HG03575 (cell line): ENCODE measurements around the gene ATP6V1B1.
"Not testable (repeated sequence)": the region's sequence is repeated elsewhere in the genome, so short reads cannot be mapped to it uniquely, and the experiment has no call there.

ENCODE experiments used
- ATAC-seq: cut with Tn5 transposase; IDR thresholded peaks from one replicate; pipeline ENCODE4 v1.9.1; 2021; ENCODE audit not compliant: unreplicated experiment, insufficient number of reproducible peaks, low FRiP score; ENCODE audit errors: extremely low read depth

The ATP6V1B1 gene

GRCh38 chr2:70994699-70995425, 59.2 kb downstream of the ATP6V1B1 start, which contains the start of gene TEX261:
Gene TEX261 (minus strand): TSS chr2:70994873. CDS start chr2:70994757, 116 bp downstream.
- ATAC-seq, result peak; percentile 39

DNA sequence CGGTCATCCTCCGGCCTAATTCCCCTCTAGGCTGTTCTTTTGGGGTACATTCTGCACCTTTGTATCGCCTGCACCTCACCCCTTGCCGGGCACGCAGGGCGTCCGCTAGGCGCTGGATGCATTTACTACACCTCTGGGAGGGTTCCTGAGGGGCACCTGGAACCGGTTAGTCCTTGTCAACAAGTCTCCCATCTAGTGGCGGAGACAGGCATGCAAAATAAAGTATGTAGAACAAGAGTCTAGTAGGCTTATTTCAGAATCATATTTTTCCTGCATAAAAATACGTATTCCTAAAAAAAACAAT, 59.7 kb downstream of the ATP6V1B1 start:
- ATAC-seq, result peak; percentile 18

DNA sequence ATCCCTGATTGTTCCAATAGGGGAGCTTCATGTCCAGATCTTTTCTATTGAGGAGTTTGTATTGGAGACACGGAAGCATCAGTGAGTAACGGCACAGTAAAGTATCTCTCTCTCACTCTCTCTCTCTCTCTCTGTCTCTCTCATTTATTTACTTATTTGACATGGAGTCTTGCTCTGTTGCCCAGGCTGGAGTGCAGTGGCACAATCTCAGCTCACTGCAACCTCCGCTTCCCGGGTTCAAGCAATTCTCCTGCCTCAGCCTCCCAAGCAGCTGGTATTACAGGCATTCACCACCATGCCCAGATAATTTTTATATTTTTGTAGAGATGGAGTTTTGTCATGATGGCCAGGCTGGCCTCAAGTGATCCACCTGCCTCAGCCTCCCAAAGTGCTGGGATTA, 63.2 kb downstream of the ATP6V1B1 start:
- not testable (repeated sequence) for ATAC-seq

DNA sequence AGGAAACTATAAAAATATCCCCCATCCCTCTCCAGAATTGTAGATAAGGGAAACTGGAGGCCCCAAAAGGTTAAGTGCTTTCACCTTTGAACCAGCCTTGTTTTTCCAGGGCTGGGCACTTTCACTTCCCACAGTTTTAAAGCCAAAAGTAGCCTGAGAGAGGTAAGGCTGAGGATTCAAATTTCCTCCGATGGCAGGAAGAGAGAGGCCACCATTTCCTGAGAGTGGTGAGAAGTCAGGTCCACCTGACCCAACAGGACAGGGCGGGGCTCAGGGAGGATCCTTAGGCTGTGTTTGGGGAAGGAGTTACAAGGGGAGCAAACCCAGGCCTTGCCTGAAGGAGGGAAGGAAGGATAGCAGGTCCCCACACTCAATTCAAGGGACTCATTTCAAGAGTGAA, 63.7 kb downstream of the ATP6V1B1 start:
- no peak for ATAC-seq

DNA sequence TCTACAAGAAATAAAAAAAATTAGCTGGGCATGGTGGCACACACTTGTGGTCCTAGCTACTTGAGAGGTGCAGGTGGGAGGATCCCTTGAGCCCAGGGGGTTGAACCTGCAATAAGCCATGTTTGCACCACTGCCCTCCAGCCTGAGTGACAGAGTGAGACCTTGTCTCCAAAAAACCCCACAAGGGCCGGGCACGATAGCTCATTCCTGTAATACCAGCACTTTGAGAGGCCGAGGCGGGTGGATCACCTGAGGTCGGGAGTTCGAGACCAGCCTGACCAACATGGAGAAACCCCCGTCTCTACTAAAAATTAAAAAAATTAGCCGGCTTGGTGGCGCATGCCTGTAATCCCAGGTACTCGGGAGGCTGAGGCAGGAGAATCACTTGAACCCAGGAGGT, 64.2 kb downstream of the ATP6V1B1 start:
- ATAC-seq, result not testable (repeated sequence)

DNA sequence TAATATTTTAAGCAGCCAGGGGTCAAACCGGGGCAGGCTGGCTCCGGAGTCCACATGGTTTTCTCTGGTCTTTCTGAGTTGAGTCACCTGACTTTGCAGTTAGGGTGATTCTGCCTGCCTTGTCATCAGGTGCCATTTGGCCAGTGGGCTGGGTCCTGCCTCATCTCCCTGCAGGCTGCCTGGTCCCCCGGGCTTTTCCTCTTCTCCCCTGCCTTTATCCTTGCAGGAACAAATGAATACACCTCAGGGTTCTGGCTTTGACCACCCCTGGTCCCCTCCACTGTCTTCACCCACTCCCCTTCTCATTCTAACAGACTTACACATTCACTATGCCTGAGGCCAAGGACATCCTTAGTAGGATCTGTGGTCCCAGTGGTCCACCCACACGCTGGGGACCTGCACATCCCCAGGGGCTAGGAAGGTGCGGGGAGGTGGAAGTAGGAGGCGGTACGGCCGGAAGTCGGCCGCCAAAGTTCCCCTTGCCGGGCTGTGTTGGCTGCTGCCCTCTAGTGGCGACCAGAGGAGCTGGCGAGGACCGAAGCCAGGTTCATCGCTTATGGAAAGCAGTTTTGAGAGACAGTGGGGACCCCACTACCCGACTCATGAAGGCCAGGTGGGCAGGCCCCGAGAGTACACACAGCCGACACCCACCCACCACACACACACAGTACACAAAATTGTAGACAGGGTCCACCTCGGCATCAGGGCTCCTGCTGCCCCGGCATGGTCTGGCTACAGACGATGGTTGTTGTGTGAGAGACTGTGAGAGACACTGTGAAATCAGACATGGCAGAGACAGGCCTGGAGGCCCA, 65.3 kb downstream of the ATP6V1B1 start:
- no peak for ATAC-seq

DNA sequence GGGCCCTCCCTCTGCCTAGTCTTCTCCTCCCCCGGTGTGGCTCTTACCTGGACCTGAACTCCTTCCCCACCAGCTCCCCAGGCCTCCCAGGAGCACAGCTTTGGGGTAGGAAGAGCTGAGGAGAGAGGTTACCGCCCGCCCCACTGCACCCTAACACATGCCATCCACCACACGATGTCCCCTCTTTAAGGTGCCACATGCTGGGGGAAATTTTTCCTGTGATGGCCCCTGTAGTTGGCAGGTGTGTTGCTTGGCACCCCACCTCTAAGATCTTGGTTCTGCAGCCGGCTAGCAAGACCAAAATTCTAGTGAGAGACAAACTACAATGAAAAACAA, 65.9 kb downstream of the ATP6V1B1 start:
- no peak for ATAC-seq

DNA sequence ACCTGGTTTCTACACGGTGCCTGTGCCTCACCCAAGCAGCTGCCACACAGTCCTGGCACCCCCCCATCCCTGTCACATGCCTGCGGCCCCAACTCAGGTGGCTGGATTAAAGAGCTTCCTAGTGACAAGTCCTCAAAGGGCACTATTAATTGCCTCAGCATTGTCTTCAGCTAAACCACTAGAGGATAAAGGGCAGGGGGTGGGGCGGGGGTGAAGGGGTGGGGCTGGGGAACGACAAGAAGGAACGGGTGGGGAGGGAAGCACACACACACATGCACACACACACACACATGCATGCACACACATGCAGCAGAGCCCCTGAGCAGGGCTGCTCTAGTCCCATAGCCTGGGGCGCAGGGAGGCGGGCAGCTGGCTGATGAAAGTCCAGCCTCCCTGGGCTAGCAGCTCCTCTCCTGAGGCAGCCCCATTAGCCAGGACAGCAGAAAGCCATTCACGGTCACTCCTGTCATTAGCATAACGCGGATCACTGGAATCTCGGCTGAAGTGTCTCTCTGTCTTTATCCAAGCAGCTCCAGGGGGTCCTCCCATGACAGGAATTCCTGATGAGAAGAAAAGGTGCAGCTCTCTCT, 66.4 kb downstream of the ATP6V1B1 start:
- no peak for ATAC-seq

DNA sequence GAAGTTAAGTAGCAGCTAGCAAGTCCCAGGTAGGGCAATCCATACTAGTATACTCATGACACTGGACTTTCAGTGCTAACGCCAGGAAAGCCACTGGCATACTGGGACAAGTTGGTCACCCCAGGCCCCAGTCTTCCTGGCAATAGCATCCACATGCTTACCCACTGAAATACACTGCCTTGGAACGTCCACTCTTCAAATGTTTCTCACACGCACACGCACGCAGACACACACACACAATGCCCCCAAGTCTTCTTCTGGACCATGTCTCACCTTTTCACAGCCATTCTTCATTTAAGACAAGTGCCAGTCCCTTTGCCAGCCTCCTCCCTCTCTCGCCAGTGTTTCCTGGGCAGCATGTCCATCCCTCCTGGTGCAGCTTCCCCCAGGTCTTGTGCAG, 67.7 kb downstream of the ATP6V1B1 start:
- no peak for ATAC-seq

DNA sequence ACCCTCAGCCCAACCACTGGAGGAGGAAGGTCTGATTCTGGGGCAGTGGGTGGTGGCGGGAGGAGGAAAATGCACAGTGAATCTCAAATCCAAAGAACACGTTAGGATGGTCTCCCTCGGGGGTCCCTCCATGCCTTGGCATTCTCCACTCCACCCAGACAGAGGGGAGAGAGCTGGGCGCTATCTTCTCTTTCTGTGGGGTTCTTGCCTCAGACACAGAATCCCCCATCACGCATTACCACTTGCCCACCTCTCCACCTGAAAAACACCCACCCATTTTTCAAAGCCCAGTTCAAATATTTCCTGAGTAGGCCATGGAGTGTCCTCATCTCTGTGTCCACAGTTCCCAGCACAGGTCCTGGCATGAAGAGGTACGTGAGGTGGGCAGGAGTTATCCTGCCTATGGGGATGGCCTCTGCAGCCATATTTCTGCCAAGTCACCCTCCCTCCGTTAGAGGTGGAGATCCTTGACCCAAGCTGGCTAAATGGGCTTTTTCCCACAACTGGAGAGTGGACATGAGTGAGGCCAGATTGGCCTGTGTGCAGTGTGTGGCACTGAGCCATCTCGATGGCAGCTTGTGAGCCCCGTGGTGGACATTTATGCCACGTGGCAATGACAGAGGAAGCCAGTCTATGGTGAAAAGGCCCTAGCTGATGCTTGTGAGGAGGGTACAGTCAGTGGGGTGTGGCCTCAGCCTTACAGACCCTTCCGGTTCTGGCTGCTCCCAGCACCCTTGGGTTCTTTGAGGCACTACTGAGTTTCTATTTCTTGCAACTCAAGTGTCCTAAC, 68.5 kb downstream of the ATP6V1B1 start:
- ATAC-seq, result no peak

DNA sequence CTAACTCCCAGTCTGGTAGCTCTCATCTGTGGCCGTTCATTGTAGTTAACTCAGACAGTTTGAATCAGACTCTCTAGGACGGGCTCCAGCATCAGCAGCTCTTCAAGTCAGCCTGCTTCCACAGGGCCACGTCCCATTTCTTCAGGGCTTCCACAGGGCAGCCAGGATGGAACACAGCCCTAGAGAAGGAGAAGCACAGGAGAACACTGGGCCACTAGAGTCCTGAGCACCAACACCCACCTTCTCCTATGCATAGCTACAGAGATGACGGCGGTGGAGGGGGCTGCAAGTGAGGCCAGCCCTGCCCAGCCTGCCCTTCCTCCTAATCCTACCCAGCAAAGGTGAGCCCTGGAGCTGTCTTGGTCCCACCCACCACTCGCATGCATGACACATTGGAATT, 69.2 kb downstream of the ATP6V1B1 start:
- no peak for ATAC-seq

DNA sequence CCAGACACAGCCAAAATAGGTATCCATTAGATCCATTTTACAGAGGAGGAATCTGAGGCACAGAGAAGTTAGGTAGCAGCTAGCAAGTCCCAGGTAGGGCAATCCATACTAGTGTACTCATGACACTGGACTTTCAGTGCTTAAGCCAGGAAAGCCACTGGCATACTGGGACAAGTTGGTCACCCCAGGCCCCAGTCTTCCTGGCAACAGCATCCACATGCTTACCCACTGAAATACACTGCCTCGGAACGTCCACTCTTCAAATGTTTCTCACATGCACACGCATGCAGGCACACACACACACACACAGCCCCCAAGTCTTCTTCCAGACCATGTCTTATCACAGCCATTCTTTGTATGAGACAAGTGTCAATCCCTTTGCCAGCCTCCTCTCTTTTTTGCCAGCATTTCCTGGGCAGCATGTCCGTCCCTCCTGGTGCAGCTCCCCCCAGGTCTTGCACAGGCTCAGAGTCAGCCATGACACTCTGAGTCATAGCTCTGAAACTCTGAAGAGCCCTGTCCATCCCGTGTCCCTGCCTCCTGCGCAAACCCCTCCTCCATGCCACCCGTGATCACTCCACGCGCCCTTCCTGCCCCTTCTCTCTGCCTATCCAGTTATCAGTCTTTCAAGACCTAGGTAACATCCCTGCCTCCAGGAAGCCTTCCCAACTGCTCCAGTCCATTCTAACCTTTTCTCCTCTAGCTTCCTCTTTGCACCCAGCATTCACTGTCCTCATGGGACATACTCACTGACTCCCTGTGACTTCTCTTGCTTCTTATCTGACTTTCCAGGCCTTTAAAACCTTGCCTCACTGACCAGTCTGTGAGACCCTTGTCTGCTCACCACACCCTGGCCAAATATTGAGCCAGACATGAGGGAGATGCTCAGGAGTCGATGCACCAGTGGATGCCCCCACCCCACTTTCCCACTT, 69.8 kb downstream of the ATP6V1B1 start:
- ATAC-seq, result no peak

DNA sequence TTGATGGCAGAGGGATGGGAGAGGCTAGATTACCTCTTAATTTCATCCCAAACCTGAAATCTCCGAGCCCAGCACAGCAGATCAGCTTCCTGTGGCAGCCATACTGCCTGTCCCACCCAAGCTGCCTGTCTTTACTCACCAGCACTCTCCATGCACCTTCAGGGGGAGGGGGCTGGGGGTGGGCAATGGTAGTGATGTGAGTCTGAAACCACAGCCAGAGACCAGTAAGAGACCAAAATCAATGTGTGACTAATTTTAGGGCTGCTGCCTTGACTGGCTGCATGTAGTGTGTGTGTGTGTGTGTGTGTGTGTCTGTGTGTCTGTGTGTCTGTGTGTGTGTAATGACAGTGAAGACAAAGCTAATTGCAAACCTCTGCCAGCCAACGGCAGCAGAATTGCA, 70.6 kb downstream of the ATP6V1B1 start:
- no peak for ATAC-seq

GRCh38 chr2:71006955-71007799, 71.5 kb downstream of the ATP6V1B1 start:
- no peak for ATAC-seq

DNA sequence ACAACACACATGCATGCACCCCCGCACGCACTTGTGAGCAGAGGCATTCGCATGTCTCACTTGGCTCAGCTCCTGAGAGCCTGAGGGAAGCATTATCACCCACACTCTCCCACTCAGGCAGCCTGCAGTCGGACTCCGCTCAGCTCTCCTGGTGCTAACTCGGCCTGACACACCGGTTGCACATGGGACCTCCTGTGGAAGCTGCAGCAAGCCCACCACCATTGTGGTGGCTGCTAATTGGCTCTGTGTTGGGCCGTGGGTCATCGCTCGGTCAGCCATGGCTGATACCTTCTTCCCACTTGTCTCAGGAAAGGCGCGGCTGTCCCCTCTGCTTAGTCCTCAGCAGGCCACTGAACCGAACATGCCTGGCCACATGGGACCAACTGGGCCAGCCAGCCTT, 72.6 kb downstream of the ATP6V1B1 start:
- ATAC-seq, result no peak

GRCh38 chr2:71011786-71012185, 76.1 kb downstream of the ATP6V1B1 start:
- ATAC-seq, result not testable (repeated sequence)
